HG02623 (cell line): ENCODE data around the gene NDST1.

ENCODE experiments used
- ATAC-seq: cut with Tn5 transposase; IDR thresholded peaks from one replicate; pipeline ENCODE4 v1.9.1; 2021; ENCODE audit warnings: moderate library complexity; ENCODE audit not compliant: unreplicated experiment

Gene NDST1

DNA sequence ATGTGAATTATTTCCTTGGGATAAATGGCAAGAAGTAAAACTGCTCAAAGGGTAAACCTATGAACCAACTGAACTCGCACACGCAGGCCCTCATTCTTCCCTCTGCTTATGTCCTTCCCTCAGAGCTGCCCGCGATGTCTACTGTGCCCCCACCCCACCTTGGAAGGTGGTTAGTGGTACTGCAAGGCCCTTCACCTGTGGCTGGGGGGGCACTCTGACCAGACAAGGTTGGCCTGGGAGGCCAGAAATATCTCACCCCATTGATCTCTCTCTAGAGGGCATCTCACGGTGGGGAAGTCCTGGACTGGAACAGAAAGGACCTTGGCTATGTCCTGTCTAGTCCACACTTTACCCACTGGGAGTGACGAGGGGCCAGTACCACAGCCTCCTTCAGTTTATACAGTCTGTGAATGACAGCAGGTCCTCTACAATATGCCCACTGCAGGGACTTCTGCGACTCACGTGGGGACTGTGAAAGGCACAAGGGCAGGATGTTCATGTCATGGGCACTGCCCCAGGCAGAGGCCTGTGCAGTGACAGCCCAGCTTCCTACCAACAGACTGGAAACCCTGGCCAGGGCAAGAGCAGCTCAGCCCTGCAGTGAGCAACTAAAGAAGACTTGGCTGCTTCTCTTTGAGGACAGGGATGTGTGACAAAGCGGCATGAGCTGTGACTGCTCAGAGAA, 75.8 kb downstream of the NDST1 start:
- no peak for ATAC-seq

GRCh38 chr5:150584556-150585335, 76.8 kb downstream of the NDST1 start:
- ATAC-seq: no peak

DNA sequence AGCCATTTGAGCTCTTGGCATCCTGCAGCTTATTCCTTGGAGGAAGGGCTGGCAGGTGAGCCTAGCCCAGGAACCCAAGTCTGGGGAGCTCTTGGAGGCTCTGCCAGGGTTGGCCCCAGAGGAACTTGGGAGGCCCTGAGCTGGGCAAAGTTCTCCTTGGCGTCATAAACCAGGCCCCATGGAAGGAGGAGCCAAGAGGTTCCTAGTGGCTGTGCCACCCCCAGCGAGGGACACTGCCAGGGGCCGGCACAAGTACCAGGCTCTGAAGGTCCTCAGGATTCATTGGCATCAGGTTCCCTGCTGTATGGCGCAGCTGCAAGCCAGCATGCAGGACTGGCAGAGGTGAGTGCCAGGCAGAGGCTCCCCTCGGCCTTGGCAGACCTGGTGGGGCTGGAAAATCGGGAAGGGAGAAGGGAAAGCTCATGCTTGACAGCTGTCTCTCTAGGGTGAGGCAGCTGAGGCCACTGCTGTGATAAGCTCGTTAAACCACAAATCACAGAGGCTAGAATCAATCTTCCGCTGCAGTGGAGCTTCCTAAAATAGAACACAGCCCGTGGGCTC, 77.9 kb downstream of the NDST1 start:
- no peak for ATAC-seq

GRCh38 chr5:150587016-150587415, 79.1 kb downstream of the NDST1 start:
- ATAC-seq: no peak

GRCh38 chr5:150587856-150588595, 80.1 kb downstream of the NDST1 start:
- no peak for ATAC-seq

DNA sequence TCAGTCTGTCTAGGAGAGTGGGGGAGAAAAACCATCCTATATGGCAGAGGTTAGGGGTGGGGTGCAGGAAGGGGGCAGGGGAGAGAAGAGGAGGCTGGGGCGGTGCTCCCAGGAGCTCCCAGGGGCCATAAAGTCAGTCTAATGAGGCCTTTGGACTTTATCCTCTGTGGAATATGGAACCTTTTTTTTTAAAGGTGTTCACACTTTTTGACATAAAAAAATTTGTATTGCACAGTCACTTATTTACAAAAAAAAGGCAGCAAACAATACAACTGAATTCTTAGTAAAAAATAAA, 80.6 kb downstream of the NDST1 start:
- ATAC-seq: no peak

DNA sequence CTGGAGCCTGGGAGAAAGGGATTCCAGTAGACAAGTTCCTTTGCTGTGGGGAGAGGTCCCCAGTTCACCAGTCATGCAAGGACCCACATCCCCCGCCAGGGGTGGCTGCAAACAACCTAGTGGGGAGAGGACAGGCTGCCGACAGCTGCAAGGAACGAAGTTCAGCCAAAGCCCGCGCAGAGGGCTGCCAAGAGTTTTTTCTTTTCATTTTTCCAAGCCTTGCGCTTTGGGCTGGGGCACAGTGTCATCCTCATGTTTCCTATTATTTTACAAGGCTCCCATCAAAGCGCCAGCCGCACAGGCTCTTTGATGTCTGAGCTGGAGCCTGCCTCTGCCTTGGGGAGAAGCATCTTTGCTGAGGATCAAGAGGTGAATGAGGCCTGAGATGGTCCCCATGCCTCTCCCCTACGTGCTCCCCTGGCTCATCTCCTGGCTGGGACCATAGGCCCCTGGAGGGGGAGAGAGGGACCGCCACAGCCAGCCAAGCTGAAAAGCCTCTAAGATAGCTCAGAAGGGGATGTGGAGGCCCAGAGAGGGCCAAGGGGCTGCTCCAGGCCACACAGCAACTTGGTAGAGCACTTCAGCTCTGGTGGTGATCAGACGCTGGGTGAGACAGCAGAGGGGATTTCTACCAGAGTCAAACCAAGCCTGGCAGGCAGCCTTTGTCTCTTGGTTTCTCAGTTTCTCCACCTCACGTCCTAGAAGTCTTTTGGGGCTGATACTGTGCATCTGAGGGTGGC, 82.1 kb downstream of the NDST1 start:
- peak; percentile 45 for ATAC-seq

DNA sequence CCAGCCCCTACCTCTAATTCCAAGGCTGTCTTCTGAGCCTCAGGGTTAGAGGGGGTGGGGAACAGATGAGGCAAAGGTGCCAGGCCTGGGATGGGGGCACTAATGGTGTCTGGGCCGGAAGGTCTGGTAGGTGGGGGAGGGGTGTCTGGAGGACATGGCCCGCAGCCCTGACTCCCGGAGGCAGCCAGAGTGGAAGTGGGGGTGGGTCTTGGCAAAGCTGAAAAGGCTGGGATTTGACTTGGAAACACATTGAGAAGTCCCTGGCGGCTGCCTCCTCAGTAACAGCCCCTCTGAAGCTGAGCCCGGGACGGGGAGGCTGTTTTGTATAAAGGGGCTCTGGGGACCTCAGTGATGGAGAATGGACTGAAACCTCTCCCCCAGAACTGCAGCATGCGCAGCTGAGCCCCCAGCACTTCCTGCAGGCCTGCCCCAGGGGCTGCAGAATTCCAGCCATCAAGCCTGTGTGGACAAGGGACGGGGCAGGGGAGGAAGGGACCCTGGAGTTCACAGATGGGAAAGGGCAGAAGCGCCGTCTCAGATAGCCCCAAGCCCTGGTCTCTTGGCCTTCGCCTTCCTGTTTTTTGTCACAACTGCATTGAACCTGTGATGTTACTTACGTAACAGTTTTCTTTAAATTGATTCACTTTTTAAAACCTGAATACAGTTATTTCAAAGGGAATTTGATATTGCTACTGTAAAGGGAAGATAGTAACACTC, 83.2 kb downstream of the NDST1 start:
- no peak for ATAC-seq

DNA sequence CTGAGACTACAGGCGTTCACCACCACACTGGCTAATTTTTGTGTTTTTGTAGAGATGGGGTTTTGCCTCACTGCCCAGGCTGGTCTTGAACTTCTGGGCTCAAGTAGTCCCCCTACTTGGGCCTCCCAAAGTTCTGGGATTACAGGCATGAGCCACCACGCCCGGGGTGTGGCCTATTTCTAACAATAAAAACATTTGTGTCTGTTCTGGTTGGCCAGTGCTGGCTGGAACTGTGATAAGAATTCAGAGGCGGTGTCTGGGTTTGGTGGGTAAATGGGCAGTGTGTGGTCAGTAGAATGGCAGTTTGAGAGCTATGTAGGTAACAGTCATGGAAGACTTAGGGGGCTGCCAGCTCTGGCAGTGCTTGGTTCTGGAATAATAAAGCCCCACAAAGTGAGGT, 85.7 kb downstream of the NDST1 start:
- no peak for ATAC-seq

DNA sequence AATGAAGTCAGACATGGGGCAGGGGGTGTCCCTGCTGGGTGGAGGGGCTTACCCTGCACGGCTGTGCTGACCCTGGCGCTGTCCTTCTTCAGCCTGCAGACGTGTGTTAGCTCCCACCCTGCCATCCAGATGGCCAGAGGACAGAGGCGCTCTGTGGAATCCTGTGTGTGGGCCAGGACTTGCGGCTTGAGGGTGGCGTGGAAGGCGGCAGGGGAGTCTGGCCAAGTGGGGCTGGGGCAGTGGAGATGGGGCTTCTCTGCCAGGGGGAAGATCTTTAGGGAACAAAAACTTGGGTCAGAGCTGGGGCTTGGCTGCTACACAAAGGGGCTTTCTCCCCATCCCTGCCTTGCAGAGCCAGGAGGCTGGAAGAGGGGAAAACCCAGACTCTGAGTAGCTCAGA, 86.1 kb downstream of the NDST1 start:
- ATAC-seq: no peak

GRCh38 chr5:150595466-150596031, 87.6 kb downstream of the NDST1 start:
- ATAC-seq: no peak

- no peak for ATAC-seq
Observed at GRCh38 chr5:150596313-150596712, 88.4 kb downstream of the NDST1 start.

DNA sequence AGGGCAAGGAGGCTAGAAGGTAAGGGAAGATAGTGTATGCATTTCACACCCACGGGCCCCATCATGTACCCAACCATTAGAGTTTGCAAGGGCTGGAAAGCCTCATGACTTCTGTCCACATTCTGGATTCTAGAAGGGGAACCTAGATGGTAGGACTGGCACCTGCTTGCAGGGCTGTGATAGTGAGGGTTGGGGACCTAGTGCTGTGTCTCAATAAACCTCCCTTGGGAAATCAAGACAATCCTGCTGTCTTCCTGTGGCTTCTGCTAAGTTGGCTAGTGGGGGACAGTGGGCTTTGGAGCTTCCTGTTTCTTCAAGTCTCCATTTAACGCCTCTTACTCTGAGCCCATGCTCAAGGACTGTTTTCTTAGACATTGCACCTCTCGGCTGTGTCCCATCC, 88.9 kb downstream of the NDST1 start:
- no peak for ATAC-seq

DNA sequence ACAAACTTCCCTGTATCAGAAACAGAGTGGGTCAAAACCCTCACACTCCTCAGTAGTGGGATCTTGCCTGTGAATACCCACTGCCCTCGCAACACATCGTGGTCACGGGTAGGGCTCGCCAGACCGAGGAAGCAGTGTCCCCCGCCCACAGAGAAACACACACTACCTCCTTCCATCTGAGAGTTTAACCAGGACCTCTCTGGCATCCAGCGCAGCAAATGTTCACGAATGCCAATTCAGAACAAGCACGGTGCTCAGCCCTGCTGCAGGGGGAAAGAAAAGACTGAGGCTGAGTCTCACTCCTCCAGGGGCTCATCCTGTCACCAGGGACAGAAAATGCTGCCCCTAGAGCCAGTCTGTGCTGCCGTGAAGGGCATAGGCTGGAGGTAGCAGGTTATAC, 90.1 kb downstream of the NDST1 start:
- no peak for ATAC-seq

- no peak for ATAC-seq
Observed at GRCh38 chr5:150598821-150599273, 90.9 kb downstream of the NDST1 start.

DNA sequence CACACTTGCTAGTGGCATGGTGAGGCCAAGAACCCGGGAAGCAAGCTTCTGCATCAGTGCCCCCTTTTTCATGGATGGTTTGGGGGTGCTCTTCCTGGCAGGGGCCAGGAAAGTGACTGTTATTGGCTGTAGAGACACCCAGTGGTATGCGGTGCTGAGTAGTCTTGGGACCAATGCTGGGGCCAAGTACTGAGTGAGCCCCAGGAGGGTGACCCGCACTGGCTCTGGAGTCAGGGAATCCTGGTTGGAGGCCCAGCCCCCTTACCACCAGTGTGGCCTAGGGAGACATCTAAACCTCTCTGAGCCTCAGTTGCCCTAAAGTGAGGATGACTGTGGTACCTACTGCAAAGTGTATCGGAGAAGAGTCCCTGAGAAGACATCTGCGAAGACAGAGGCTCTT, 91.3 kb downstream of the NDST1 start:
- no peak for ATAC-seq

DNA sequence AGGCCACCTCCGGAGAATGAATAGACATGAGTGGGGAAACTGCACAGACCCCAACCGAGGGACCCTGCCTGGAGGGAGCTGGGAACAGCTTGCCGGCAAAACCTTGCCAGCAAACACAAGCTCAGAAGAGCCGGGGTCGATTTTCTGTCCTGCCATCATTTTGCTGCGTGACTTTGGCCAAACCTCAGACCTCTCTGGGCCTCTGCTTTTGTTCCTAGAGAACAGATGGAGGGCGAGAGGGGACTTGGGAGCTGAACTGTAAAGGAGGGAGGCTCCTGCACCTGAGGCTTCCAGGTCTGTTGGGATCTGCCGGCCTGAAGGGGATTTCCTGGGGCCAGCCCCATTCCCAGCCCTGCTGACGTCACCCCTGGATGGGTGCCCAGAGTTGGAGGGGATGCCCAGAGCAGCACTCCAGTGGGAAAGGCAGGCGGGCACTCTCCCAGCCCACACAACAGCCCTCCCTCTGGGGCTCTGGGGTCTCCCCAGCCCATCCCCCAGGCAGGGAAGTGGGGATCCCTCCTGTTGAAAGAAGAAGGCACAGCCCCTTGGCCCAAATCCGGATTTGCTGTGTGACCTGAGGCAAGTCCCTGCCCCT, 92.1 kb downstream of the NDST1 start:
- no peak for ATAC-seq

- no peak for ATAC-seq
Observed at GRCh38 chr5:150600616-150601490, 92.9 kb downstream of the NDST1 start.
